ENCODE results near the gene AGBL3.
"Not testable (repeated sequence)": the region's sequence is repeated elsewhere in the genome, so short reads cannot be mapped to it uniquely, and the experiment has no call there.

The AGBL3 gene

GRCh38 chr7:135121868-135122267 is 135.6 kb downstream of the AGBL3 start:
- no peak for DNase-seq (ENCODE audit: low read depth, low spot score)
- no peak overlapping the region for H3K4me3 ChIP-seq (ENCODE audit: low read length)

DNA sequence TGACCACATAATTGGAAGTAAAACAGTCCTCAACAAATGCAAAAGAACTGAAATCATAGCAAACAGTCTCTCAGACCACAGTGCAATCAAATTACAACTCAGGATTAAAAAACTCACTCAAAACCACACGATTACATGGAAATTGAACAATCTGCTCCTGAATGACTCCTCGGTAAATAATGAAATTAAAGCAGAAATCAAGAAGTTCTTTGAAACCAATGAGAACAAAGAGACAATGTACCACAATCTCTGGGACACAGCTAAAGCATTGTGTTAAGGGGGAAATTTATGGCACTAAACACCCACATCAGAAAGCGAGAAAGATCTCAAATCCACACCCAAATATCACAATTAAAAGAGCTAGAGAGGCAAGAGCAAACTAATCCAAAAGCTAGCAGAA is 138.3 kb downstream of the AGBL3 start:
- not testable (repeated sequence) for DNase-seq (ENCODE audit: low read depth, low spot score); H3K4me3 ChIP-seq (ENCODE audit: low read length)

- no peak overlapping the region for H3K4me3 ChIP-seq (ENCODE audit: low read length)
- no peak for DNase-seq (ENCODE audit: low read depth, low spot score)
Observed at GRCh38 chr7:135128931-135129330, 142.6 kb downstream of the AGBL3 start.

DNA sequence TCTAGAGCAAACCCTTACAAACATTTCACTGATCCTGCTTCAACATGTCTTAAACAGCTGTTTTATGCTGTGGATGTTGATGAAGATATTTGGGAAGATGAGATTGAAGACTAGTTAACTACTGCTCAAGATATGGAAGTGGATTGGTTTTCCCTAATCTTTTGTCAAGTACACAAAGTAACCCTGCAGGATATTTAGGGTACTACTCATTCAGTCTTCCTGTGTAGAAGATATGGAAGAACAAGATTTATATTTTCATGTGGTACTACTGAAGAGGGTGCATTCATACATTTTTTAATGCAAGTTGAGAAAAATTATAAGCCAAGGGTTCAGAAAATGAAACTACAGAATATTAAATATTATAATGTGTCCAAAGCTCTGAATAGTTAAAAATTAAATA is 143.3 kb downstream of the AGBL3 start:
- no peak overlapping the region for H3K4me3 ChIP-seq (ENCODE audit: low read length)
- no peak for DNase-seq (ENCODE audit: low read depth, low spot score)

DNA sequence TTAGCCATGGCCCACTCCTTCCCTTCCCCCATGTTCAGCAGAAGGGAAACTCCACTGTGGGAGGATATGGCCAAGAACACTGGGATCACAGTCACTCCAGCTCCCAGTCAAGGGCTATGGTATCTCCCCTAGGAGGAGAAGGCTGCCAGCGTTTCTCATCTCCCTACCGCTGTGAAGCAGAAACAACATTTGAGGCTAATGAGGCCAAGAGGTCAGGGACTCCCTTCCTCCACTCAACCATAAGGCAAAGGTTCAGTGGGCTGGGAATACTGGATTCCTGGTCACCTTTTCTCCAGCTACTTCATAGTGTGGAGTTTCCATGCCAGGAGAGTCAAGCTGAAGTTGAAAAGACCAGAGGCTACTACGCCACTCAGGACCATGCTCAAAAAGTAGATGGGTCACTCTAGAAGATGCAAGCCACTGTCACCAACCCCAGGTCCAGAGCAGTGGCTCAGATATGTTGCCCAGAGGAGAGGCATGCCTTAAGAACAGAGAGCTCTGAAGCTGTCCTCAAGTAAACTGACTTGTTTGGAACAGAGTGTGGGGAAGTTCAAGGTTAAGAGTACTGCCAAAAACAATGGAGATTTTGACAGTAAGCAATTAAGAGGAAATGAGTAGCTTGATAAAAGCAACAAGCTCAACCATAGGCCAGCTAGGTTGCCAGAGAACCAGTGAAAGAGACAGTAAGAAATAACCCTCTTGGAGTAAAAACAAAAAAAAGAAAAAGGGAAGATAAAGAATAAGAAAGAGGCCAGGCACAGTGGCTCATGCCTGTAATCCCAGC is 157.8 kb downstream of the AGBL3 start:
- H3K4me3 ChIP-seq (ENCODE audit: low read length): no peak overlapping the region
- no peak for DNase-seq (ENCODE audit: low read depth, low spot score)

DNA sequence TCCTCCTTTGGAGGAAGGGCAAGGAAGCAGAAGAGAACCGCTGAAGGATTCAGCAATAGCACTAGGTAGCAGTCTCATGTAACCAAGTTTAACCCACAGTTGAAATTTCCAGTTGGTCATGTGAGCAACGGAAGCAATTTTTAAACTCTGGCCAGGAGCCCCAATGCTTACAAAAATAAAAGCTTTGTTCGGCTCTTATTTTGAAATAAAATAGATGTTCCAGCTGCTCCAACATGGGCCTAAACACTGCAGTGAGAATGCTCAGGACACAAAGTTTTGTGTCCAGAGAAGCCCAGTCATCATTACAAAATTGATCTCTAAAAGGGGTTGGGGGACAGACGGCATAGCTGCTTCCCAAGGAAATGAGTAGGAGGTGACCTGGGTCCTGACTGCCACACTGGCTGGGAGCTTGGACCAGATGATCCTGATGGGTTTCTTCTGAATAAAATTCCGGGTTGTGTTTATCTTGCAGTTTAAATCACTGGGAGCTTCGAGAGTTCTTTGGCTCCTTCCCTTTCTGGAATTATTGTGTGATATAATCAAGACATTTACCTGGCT is 161.1 kb downstream of the AGBL3 start:
- peak overlapping the region; percentile 38 for H3K4me3 ChIP-seq (ENCODE audit: low read length)
- no peak for DNase-seq (ENCODE audit: low read depth, low spot score)

DNA sequence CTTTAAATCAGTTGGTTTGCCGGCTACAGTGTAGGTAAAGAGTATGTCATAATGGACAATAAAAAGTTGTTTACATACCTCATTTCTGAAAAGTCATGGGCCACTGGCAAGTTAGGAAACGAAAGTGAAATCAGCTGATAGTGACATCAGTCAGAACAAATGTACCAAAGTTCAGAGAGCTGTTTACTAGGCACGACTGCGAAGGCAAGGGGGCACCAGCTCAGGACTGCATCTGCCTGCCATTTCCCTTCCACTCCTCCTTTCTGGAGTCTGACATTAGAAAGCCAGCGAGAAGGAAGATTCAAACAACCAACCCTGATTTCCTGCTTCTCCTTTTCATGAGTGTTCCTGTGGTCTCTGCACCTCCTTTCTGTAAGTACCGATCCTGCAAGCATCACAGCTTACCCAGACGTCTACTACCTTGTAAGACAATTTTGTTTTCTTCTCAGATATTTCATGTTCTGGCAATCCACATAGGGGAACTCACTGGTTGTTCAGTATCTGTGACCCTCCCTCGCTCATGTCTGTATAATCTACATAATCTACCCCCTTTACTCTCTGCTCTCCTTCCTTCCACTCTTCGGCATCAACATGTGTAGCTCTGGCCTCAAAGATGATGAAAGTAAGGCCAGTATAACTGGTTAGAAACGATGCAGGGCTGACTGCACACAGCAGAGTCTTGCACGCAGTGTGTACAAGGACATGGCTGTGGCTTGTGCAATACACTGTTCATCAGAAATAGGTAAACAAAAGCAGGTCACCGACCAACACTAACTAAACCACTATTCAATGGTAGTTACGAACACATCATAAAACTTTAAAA is 161.8 kb downstream of the AGBL3 start, which contains the start of gene TMEM140:
TMEM140 (plus strand) TSS at position 174 of the 823 bp plus-strand sequence. CDS start 16,370 bp downstream, outside the sequence.
- peak; percentile 26 for DNase-seq (ENCODE audit: low read depth, low spot score)
- H3K4me3 ChIP-seq (ENCODE audit: low read length): peak within 1 kb of the TSS; percentile 38

DNA sequence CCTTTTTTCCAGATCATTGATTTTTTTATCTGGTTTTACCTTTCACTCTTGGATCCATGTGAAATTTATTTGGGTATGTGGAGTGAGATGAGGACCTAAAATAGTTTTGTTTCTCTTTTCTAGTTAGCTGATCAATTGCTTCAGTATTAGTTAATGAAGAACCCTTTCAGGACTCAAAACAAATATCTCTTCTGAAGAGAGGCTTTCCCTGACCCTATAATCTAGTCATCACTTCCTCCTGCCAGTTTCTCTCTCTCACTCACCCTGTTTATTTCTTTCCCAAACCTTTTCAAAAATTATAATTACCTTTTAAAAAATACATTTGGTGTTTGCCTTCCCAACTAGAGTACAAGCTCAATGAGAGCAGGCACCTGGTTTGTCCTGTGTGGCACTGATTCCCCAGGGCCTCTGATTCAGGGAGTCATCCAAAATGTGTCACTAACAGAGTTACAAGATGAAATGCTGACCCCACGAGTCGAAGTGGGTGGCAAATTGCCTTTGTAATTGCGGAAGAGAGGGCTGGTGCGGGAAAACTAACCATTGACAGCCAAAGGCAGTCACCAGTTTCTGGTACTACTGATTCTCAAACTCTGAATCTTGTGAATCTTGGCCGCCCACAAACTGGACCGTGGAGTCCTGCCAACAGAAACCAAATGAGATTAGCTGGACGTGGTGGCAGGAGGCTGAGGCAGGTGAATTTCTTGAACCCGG is 163.9 kb downstream of the AGBL3 start:
- H3K4me3 ChIP-seq (ENCODE audit: low read length): no peak overlapping the region
- DNase-seq (ENCODE audit: low read depth, low spot score): no peak

GRCh38 chr7:135151132-135151531 is 164.8 kb downstream of the AGBL3 start:
- no peak overlapping the region for H3K4me3 ChIP-seq (ENCODE audit: low read length)
- no peak for DNase-seq (ENCODE audit: low read depth, low spot score)

DNA sequence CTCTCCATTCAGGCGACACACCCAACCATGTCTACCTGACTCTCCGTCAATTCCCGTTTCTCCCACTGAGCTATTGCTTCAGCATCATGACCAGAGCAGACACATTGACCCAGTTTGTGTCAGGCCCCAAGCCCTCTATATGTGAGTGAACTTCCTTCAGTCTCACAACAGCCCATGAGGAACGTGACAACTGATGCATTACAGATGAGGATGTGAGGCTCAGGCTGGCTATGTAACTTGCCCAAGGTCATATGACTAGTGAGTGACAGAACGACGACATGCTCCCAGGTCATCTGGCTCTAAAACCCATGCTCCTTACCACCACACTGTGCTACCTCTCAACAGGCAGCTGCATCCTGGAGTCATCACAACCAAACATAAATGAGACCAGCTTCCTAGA is 165.2 kb downstream of the AGBL3 start:
- DNase-seq (ENCODE audit: low read depth, low spot score): no peak
- H3K4me3 ChIP-seq (ENCODE audit: low read length): no peak overlapping the region

DNA sequence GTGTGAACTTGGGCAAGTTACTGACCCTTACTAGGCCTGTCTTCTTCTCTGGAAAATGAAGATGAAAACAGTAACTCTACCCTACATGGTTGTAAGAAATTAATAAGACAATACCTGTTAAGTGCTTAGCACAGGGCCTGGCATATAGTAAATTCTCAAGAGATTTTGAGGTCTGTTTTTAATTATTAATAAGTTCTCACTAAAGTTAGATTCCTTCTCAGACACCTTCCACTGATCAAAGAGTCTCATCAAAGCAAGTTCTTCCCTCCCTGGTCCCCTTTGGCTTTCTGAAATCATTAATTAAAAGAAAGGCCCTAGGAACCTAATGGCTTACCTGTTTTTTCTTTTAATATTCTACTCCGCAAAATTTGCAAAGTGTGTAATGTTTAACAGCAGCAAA is 166.1 kb downstream of the AGBL3 start:
- no peak overlapping the region for H3K4me3 ChIP-seq (ENCODE audit: low read length)
- DNase-seq (ENCODE audit: low read depth, low spot score): no peak

- DNase-seq (ENCODE audit: low read depth, low spot score): no peak
- H3K4me3 ChIP-seq (ENCODE audit: low read length): no peak overlapping the region
Observed at GRCh38 chr7:135154734-135155133, 168.4 kb downstream of the AGBL3 start.

GRCh38 chr7:135156290-135156689 is 170.0 kb downstream of the AGBL3 start:
- DNase-seq (ENCODE audit: low read depth, low spot score): no peak
- no peak overlapping the region for H3K4me3 ChIP-seq (ENCODE audit: low read length)

GRCh38 chr7:135158141-135158655 is 171.9 kb downstream of the AGBL3 start:
- no peak overlapping the region for H3K4me3 ChIP-seq (ENCODE audit: low read length)
- no peak for DNase-seq (ENCODE audit: low read depth, low spot score)

DNA sequence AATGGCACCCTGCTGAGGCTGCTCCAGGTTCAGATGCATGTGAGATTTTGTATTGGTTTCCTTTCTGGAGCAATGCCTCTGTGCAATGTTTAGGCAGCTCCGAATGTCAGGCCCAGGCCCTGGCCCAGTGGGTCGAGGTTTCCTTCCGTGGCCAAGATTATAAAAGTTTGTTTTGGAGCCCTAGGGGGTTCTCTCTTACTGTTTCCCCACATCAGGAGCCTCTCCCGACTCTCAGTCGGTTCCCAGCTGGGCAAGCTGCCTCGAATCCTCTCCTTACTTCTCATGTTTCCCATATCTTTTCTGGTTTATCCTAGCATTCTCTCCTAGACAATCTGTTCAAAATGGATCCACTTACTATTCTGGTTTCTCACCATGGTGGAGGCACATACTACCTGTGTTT is 172.6 kb downstream of the AGBL3 start:
- H3K4me3 ChIP-seq (ENCODE audit: low read length): no peak overlapping the region
- DNase-seq (ENCODE audit: low read depth, low spot score): no peak

GRCh38 chr7:135159359-135160085 is 173.2 kb downstream of the AGBL3 start:
- no peak for DNase-seq (ENCODE audit: low read depth, low spot score)
- no peak overlapping the region for H3K4me3 ChIP-seq (ENCODE audit: low read length)

DNA sequence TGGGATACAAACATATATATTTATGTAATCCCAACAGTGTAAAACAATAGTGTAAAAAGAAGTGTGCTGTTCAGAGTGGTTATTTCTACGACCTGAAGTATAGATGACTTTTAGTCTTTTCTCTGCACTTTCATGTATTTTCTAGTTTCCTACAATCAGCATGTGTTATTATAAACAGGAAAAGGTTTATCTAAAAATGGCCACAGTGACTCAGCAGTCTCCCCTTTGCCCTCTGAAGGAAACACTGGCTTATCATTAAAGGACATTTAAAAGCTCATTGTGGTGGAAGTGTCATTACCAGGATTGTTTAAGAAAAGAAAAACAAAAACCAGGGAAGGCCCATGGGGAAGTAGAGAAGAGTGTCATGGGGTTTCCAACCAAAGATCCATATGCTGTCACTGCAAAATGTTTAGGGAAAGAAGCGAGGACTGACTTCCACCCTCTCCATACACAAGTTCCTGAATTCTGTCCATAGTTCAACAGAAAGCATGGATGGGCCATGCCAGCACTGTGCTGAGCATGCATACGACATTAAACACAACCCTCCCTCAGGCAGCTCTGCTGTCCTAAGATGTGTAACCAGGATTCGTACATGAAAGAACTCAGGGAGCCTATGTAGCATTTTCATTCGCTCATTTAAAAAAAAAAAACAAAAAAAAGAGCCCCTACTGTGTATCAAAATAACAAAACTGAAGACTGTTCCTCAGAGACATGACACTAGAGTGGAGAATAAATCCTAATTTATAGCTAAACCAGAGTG is 174.0 kb downstream of the AGBL3 start:
- no peak overlapping the region for H3K4me3 ChIP-seq (ENCODE audit: low read length)
- DNase-seq (ENCODE audit: low read depth, low spot score): peak; percentile 7
